GM18861 (cell line): ENCODE measurements around the gene KCNJ6.
"Not testable (repeated sequence)": the region's sequence is repeated elsewhere in the genome, so short reads cannot be mapped to it uniquely, and the experiment has no call there.

Source experiments
- ATAC-seq: cut with Tn5 transposase; IDR thresholded peaks from one replicate; pipeline ENCODE4 v1.9.1; 2021; ENCODE audit not compliant: unreplicated experiment

Gene KCNJ6, protein sequence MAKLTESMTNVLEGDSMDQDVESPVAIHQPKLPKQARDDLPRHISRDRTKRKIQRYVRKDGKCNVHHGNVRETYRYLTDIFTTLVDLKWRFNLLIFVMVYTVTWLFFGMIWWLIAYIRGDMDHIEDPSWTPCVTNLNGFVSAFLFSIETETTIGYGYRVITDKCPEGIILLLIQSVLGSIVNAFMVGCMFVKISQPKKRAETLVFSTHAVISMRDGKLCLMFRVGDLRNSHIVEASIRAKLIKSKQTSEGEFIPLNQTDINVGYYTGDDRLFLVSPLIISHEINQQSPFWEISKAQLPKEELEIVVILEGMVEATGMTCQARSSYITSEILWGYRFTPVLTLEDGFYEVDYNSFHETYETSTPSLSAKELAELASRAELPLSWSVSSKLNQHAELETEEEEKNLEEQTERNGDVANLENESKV

DNA sequence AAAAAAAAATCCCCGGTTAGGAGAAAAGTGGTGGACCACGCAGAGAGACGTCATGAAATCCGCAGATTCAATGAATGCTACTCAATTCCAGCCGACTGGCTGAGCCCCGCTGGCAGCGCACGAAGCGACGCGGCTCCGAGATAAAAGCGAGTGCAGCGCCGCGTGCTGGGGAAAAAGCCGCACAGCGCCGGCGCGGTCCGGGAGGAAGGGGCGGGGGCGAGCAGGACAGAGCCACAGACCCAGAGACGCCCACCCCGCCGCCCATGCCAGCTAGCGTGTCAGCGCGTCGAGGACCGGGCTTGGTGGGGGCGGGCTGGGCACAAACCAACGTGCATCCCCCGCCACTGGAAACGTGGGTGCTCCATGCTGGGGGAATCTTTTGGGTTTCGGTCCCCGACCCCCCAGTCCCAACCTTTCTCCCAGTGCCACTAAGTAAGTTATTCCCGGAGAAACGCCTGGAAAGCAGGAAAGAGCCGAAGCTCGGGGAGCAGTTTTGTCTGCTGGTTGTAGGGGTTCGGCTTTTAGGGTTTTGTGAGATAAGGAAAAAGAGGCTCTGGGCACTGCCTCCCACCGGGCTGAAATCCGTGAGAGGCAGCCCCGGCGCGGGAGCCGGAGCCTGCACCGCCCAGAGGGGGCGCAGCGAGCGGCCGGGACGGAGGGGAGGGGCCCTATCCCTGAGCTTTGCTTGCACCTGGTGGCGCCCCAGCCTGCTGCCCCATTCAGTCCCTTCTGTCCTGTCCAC, at the start of gene KCNJ6:
KCNJ6 (minus strand) TSS at position 148 of the 742 bp plus-strand sequence. CDS start 75,775 bp downstream, outside the sequence.
- no peak for ATAC-seq

DNA sequence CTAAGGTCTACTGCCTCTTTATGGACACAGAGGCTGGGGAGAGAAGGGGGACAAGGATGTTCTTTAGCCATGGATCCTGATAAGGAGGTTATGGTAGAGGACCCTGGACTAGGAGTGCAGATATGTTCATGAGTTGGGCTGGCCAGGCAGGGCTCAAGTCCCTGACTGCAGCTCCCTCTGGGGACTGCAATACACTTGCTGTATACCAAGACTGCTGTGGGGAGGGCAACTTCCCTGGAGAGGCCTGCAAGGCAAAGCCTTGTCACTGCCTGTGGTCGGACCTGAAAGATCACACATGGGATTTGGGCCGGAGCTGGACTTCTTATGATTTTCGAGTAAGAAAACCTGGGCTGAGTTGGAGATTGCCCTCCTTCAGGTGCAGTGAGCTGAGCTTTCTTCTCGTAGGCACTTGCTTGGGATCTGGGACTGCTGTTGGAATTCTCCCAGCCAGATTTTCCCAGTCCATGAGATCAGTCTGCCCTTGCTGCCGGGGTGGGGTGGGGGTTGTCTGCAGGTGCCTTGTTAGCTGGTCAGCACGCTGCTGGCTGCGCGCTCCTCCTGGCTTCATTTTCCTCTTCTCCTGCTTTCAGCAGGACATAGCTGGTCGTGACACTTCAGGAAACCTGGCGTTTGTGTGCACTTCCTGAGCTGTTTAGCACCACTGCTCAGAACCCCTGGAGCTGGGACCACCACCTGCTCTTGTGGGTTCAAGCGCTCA, 49.0 kb upstream of the KCNJ6 start:
- no peak for ATAC-seq

DNA sequence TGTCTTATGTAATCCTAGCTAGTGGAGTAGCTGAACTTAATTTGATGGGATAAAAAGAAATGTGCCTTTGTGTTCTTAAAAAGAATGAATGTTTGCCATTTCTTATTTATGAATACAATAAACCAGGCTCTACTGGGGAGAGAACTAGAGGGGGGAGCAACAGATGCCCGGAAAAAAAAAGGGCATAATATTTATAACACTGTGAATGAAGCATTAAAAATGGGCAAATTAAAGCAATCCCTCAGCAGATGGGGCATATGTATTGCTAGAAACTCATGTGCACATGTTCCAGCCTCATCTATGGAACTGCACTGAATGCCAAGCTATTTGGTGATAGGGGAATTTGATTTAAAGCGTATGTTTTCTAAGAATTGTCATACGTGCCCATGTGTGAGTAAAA, 42.3 kb upstream of the KCNJ6 start:
- no peak for ATAC-seq

DNA sequence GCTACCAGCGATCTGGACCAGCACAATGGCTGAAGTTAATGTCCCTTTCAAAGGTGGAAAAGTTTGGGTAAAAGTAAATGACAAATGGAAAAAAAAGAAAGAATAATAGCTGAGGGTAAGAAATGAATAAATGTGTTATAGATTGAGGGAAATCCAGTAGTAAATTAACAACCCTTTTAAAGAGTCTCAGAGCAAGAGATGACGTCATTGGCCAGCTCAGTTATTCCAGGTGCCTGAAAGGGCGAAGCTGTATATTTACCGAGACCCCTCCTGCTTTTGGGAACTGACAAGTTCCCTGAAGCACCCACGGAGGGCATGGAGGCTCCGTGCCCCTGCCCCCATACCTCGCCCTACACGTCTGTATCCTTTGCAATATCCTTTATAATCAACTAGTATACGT, 40.5 kb upstream of the KCNJ6 start:
- ATAC-seq: no peak

DNA sequence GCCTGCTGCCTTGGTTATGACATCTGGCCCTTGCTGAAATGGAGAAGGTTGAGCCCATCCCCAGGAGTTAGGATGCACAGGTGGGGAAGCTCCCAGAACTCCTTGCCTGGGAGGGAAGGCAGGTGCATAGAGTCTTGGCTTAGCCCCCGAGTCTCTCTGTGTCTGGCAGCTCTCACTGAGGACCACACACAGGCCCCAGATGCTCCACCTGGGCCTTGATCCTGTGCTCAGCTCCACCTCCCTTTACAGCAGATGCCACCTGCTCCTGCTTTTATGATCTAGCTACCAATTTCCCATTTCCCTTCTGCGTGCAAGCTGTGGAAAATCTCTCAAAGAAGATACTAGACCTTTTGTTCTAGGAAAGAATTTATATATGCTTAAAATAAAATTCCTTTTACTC, 28.8 kb upstream of the KCNJ6 start:
- no peak for ATAC-seq

DNA sequence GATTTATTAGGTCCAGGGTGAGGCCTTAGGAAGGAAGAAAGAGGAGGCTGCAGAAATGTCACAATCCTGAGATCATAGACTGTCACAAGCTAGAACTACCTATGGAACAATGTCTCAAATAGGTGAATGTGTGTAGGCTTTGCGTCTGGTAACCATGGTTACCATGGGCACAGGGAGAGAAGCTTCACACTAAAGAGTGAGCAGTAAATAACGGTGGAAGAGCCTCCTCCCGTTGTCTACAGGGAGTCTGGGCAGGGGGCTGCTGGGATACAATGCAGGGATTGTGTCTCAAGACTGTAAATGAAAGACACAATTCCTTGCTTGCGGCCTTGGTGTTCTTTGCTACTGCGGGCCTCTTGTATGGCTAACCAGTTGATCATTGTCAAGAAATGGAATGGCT, 28.2 kb upstream of the KCNJ6 start:
- no peak for ATAC-seq

DNA sequence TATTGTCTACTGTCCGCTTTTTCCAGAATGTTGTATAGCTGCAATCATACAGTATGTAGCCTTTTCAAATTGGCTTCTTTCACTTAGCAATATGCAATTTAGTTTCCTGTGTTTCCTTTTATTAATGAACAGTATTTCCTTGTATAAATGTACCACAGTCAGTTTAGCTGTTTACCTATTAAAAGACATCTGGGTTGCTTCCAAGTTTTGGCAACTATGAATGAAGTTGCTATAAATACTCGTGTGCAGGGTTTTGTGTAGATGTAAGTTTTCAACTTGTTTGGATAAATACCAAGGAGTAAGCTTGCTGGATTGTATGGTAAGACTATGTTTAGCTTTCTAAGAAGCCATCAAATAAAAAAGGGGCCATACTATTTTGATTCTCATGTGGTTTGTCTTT, 24.4 kb upstream of the KCNJ6 start:
- ATAC-seq: no peak

DNA sequence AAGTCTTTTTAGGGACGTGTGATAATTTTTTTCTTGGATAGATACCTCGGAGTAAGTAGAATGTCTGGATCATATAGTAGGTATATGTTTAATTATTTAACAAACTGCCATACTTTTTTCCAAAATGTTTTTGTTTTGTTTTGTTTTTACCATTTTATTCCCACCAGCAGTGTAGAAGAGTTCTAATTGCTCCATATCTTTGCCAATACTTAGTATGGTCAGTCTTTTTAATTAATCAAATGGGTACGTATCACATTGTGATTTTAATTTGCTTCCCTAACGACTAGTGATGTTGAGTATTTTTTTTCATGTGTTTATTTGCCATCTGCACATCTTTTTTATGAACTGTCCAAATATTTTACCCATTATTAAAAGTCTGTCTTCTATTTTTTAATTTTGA, 23.6 kb upstream of the KCNJ6 start:
- ATAC-seq: no peak

DNA sequence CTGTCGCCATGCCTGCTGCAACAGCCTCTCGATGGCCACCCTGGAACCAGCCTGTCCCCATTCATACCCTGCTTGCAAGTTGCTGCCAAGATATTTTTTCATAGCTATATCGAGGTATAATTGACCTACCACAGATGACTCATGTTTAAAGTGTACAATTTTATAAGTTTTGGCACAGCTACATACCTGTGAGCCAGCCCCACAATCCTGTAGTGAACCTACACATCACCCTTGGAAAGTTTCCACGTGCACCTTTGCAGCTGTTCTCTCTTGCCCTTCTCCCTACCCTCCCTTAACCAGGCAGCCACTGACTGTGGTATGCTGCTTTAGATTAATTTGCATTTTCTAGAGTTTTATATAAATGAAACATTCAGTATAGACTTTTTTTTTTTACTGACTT, 23.0 kb upstream of the KCNJ6 start:
- no peak for ATAC-seq

DNA sequence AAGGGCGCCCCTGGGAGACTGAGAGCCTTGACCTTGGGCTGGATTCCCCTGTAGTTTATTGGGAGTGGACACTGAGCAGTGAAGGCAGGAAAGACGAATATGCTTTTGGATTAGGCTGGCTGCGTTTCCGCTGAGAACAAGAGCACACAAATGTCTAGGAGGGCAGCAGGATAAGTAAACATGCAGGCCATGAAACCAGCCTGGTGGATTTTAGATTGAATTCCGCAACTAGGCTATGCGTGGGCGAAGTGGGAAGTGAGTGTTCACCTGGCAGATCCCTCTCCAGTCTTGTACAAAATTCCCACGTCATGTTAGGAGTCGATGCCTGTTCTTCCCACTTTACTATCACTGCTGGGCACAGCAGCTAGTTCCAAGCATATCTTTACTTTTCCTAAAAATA, 21.4 kb upstream of the KCNJ6 start:
- no peak for ATAC-seq

DNA sequence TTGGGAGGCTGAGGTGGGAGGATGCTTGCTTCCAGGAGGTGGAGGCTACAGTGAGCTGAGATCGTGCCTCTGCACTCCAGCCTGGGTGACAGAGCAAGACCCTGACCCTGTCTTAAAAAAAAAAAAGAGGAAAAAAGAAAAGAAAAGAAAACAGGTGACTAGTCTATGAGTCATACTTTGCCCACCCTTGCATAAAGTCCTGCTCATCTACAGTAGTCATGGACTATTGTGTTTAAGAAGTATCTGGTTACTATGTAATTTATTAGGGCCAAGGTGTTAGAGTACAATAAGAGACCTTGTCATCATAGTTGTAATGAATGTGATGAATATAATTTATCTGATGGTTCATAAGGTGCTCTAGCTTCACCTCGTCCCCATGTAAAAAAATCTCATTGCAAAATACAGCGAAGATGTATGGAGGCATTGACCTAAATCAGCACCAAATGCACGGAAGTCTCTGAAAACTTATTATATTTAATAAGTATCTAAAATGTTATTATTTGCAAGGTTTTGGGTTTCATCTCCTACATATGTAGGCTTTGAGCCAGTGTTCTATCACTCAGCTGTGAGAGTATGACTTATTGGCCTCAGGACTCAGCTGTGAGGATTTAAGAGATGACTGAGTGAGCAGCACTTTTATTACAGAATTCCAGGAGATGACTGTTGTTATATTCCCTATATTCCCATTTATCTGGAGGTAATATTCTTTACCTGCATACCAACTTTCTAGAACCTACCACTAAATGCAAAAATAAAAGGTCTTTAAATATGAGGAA, 19.9 kb upstream of the KCNJ6 start:
- no peak for ATAC-seq

DNA sequence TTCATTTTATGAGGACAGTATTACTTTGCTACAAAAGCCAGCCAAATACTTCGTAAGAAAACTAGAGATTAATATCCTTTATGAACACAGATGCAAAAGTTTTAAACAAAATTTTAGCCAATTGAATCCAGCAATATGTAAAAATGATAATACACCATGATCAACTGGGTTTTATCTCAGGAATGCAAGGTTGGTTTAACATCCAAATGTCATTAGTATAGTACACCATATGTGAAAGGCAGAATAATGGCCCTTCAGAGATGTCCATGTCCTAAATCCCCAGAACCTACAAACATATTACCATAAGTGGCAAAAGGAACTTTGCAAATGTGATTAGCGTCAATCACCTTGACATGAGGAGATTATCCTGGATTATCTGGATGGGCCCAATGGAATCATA, 16.7 kb upstream of the KCNJ6 start:
- no peak for ATAC-seq

DNA sequence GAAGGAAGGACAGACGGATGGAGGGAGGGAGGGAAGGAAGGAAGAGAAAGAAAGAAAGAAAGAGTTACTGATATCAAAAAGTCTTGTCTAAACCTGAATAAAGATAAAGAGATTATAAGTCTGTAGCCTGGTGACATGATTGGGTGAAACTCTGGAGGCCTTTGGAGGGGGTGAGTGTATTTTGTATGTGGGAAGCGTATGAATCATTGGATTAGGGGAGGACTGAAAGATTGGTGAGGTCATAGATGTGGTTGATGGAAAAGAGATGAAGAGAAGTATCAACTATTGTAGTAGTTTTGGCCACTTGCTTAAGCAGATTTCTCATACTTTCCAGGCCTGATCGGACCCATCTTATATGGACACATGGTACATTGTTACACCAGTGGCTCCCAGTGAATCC, 11.5 kb upstream of the KCNJ6 start:
- ATAC-seq: no peak

DNA sequence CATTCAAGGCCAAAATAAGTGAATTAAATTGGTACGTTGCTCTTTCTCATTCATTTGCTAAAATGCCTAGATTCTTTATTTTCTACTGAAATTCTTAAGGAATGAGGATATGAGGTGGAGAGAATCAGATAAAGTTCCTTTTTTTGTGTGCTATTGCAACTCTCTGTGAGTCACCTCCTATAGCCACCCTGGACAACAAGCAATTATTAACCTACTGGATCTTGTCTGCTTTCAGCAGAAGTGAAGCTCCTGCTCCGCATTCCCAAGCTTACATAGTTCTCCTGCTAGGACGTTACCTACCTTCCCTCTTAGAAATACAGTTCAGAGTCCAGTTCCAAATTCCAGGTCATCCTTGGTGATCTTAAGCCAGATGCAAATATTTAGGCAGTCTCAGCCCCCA, 4.8 kb upstream of the KCNJ6 start:
- no peak for ATAC-seq

DNA sequence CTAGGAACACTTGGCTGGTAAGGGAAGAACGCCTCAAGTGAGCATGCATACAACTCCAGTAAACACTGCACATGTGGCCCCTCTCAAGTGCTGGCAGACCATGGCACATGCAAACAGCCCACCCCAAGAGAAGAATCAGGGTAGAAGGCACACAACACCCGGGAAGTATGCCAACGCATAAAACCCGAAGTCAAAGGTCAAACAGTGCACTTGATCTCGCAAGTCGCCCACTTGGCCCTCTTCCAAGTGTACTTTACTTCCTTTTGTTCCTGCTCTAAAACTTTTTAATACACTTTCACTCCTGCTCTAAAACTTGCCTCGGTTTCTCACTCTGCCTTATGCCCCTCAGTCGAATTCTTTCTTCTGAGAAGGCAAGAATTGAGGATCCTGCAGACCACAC, 4.0 kb upstream of the KCNJ6 start:
- ATAC-seq: not testable (repeated sequence)

DNA sequence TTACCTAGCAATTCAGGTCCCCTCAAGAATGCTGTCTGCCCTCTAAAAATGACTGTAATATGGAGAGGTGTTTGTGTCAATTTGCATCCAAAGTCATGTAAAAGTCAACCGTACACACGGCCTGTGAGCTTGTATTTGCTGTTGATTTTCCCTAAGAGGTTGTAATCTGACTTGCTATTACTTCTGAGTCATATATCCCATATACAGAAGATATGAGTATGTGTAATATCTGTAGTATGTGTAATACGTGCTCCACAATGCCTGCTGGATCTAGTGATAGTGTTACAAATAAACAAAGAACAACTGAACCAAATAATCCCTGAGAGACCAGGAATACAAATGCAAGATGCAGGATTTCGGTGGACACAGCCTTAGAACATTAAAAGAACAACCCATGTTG, 1.4 kb upstream of the KCNJ6 start:
- ATAC-seq: no peak

DNA sequence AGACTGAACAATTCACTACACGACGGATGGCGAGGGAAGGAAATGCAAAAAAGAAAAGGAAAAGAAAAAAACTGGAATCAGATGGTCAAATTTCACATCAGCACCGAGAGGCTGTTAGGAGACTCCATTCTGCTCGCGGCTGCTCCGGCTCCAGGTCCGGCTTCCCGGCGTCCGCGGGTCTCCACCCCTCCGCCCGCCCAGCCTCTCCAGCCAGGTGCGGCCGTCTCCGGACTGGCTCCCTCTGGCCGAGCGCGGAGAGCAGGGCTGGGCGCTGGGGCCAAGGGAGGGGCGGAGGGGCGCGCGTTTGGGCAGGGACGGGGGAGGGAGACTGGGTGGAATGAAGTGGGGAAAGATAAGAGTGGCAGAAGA, 332 bp downstream of the KCNJ6 start:
- ATAC-seq: no peak

DNA sequence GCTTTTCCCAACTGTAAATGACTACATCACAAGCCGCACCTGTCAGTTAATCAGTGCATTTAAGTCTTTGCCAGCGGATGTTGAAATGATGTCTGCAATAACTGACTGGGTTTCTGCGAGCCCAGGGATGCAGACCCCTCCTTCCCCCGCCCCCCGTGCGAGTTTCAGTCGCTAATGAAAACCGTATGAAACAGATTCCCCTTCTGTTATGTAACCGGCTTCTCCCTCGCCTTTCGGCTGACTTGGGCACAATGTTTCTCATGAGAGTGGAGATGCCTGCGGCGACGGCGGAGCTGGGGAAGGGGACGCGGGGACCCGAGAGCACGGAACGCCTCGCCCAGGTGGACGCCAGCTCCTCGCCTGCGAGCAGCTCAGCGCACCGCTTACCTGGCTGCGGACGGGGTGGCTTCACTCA, 753 bp downstream of the KCNJ6 start:
- no peak for ATAC-seq

DNA sequence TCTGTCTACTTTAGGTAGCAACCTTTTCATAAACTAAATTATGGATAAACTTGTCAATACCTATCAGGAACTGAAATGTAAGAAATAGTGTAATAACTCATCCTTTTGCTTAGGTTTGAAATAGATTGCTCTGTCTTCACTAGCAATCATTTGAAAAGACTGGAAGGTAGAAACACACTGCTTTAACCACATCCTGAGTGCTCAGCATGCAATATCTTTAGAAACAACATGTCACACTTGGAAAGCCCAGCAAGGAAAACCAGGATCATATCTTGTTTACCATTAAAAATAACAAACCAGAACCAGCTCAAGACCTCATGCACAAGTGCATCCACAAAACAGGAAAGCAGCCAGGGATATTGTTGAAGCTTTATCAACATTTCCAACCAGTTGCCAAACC, 3.6 kb downstream of the KCNJ6 start:
- ATAC-seq: no peak

DNA sequence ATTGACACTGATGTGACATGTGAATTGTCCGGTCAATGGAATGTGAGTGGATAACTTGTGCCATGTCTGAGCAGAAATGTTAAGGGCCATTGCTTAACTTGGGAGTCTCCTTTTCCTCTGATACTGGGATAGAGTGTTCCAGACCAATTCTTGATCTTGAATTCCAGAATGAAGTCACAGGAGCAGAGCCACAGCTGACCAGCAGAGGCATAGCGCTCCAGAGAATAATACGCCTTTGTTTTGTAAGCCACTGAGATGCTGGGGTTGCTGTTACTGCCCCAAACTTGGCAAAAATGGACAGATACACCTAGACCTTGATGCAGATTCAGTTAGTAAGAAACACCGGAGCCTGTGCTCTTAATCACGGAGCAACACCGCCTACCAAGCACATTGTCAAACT, 6.3 kb downstream of the KCNJ6 start:
- no peak for ATAC-seq

DNA sequence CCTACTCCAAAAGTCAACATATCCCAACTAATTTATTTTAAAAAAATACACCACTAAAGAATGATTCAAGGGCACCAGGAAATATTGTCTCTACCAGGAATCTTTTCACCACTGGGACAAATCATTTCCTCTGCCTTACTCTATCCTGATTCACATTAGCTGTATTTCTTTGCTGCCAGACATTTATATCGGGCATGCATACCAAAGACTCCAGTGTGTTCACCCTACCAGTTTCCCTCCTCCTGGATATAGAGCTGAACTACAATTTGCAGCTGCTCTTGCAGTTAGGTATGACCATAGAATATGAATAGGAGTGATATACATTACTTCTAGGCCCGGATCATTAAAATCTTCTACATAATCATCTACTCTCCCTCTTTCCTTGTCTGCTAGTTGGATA, 7.6 kb downstream of the KCNJ6 start:
- no peak for ATAC-seq
